Epithelial cell of esophagus (primary cell): Measurements from ENCODE around the gene TMEM132E.

ENCODE experiments used
- DNase-seq: peaks from one replicate; pipeline ENCODE4 v3.0.0; 2010; ENCODE audit warnings: low read depth
- H3K4me3 ChIP-seq: 2 replicates; pipeline ENCODE4 v1.5.1; 2011; ENCODE audit warnings: mild to moderate bottlenecking, low read length, control low read depth
- TF ChIP-seq, protein P1 (sequence below): IDR thresholded peaks from 2 replicates; pipeline ENCODE4 v1.5.1; 2011; ENCODE audit warnings: low read depth, mild to moderate bottlenecking, low read length, control low read depth, inconsistent platforms; ENCODE audit not compliant: insufficient read depth; ENCODE audit errors: missing control alignments

Gene TMEM132E

DNA sequence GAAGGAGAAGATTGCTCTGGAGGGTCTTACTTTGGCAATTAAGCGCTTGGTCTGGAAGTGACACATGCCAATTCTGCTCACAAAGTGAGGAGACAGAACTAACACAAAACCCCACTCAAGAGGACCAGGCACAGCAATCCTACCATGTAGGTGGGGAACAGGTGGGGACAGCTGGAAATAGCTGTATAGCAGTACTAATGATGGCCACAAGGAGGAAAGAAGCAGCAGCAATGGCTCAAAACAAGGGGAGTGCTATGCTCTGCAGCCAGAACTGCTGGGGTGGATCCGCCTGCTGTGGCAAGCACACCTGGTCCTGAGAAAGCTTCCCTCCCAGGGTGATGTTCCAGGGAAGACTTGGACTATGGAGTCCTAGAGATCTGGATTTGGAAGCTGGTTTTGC is 17.0 kb upstream of the TMEM132E start:
- no peak overlapping the region for H3K4me3 ChIP-seq
- TF ChIP-seq, protein P1, sequence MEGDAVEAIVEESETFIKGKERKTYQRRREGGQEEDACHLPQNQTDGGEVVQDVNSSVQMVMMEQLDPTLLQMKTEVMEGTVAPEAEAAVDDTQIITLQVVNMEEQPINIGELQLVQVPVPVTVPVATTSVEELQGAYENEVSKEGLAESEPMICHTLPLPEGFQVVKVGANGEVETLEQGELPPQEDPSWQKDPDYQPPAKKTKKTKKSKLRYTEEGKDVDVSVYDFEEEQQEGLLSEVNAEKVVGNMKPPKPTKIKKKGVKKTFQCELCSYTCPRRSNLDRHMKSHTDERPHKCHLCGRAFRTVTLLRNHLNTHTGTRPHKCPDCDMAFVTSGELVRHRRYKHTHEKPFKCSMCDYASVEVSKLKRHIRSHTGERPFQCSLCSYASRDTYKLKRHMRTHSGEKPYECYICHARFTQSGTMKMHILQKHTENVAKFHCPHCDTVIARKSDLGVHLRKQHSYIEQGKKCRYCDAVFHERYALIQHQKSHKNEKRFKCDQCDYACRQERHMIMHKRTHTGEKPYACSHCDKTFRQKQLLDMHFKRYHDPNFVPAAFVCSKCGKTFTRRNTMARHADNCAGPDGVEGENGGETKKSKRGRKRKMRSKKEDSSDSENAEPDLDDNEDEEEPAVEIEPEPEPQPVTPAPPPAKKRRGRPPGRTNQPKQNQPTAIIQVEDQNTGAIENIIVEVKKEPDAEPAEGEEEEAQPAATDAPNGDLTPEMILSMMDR: peak; percentile 23
- no peak for DNase-seq

DNA sequence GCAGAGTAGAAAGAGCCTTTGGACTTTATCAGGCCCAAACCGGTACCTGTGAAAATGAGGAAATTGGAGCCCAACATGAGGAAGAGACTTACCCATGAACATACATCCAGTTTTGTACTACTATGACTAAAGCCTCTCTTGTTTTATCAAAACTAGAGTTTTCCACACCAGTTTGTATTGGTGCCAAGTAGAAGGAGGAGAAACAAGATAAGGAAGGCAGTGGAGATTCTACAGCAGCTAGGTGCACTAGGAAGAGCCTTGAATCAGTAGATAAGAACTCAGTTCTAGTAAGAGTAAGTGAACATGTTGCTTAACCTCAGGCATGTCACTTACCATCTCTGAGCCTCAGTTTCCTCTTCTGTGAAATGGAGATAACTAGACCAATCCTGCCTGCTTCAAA is 13.7 kb upstream of the TMEM132E start:
- H3K4me3 ChIP-seq: no peak overlapping the region
- TF ChIP-seq, protein P1: no peak
- no peak for DNase-seq

DNA sequence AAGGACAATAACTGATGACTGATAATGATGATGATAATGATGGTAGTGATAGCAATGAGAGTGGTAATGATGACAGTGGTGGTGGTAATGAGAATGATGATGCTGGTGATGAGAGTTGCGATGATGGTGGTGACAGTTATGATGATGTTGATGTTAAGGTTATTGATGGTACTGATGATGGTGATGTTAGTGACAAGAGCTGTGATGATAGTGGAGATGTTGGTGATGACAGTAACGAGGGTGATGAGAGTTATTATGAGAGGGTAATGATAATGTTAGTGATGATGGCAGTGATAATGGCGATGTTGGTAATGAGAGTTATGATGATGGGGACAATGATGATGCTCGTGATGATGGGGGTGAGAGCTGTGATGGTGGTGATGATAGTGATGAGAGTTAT is 13.2 kb upstream of the TMEM132E start:
- H3K4me3 ChIP-seq: no peak overlapping the region
- DNase-seq: no peak
- TF ChIP-seq, protein P1: no peak

DNA sequence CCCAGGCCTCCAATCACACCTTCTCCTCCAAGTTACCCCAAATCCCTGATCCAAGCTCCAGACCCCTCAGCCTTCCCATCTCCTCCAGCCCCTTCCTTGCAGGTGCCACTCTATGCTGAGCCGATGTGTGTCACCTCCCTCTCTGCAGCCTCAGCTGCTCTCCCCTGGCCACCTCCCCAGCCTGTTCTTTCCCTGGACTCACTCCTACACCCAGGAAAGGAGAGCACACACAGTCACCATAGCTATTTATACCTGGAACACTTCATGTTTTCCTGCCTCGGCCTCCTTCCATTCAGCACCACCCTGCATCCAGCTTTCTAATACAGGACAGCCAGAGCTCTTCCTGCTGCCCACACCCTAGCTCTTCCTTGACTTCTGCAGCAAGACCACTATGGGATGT is 12.5 kb upstream of the TMEM132E start:
- TF ChIP-seq, protein P1: no peak
- no peak overlapping the region for H3K4me3 ChIP-seq
- no peak for DNase-seq

DNA sequence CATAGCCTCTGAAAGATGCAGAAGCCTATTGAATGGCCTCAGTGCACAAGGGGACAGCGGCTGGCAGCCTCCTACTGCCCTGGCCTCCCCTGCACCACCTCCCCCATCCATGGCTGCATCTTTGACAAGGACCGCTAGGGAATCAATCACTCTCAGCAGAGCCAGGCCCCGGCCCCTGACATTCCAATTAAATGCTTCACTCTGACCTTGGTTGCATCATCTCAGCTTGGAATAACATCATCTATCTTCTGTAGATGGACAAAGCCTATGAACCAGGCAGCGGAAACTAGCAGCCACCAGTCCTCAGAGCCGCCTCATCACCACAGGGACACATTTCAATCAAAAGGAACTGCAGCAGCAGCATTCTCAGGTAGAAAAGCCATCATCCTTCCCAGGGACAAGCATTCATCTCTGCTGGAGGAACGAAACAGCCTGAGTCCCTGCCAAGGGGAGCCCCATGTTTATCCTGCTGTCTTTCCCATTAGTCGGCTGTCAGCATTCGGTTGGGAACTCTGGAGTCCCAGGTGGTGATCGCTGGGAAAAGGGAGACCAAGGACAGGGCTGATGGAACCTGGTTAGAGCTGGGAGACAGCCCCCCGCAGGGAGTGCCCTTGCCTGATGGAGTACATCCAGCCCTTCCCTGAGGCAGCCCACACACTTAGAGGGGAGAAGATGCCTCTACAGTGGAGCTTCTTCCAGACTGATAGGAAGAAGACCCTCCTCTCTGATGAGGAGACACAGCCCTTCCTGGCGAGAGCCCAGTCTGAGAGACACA is 11.5 kb upstream of the TMEM132E start:
- no peak for DNase-seq
- TF ChIP-seq, protein P1: no peak
- H3K4me3 ChIP-seq: no peak overlapping the region

DNA sequence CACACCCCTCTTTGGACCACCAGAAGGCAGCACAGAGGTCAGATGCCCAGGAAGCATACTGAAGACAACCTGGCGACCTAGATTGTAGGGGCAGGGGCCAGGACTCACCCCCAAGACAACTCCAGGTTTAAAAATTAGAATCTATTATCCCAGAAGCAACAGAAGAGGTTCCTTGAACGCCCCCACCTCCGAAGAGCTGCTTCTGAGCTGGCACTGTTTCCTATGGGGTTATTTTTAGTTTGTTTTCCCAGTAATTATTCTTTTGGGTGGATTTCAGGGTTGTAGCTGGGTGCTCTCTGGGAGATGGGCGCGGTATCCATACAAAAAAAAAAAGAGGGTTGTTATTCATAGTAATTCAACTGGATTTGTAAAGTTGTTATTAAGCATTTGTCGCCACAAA is 10.4 kb upstream of the TMEM132E start:
- TF ChIP-seq, protein P1: no peak
- no peak for DNase-seq
- H3K4me3 ChIP-seq: no peak overlapping the region

DNA sequence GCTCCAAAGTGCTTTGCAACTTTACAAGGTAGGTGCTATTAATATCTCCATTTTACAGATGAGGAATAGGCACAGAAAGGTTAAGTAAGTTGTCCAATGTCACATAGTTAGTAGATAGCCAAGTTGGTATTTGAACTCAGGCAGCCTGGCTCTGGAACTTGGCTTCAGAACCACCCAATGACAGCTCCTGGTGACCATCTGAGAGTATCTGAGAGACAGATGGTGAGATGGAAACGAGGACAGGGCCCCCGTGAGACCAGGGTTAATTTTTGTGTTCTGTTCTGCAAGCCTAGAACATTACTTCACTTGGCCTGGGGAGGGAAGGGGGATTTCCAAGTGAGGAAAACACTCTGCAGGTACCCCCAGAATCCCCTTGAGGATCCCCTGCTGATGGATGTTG is 9.8 kb upstream of the TMEM132E start:
- TF ChIP-seq, protein P1: no peak
- no peak for DNase-seq
- no peak overlapping the region for H3K4me3 ChIP-seq
